Heart right ventricle (tissue), 16 donors: ENCODE measurements around the gene CD209. TPM values are rescaled to one million over a fixed set of nuclear protein-coding genes. Genes with fewer than 3 reads are reported as not detected.
"Not testable (repeated sequence)": the region's sequence is repeated elsewhere in the genome, so short reads cannot be mapped to it uniquely, and the experiment has no call there.

ENCODE experiments used
- ATAC-seq, 8 donors: fragments of 200-7000 bp; cut with Tn5 transposase; one replicate each; pipeline ENCODE4 v1.9.1; 2020; ENCODE audit warnings: mild to moderate bottlenecking in 8 of 8, moderate library complexity in 8 of 8, moderate number of reproducible peaks in 1 of 8
- DNase-seq, 2 donors: peaks; one replicate each; pipeline ENCODE4 v3.0.0-alpha.2; 2020
- H3K27ac ChIP-seq, 10 donors: fragments of 200-600 bp; sonication (generic) in 2 of 10; one replicate each; pipeline versions ENCODE4 v1.5.0 to v1.8.0; 2020 to 2022; ENCODE audit warnings: mild to moderate bottlenecking in 3 of 10
- H3K27me3 ChIP-seq, 7 donors: fragments of 200-600 bp; one replicate each; pipeline ENCODE4 v1.8.0; 2021 to 2022; ENCODE audit warnings: mild to moderate bottlenecking in 2 of 7
- H3K36me3 ChIP-seq, 9 donors: fragments of 200-600 bp; sonication (generic) in 1 of 9; one replicate each; pipeline versions ENCODE4 v1.5.0 to v1.8.0; 2020 to 2022; ENCODE audit warnings: mild to moderate bottlenecking in 2 of 9
- H3K4me1 ChIP-seq, 9 donors: fragments of 200-600 bp; sonication (generic) in 1 of 9; one replicate each; pipeline versions ENCODE4 v1.5.0 to v1.8.0; 2020 to 2022; ENCODE audit warnings: mild to moderate bottlenecking in 4 of 9
- H3K4me3 ChIP-seq, 10 donors: fragments of 200-600 bp; sonication (generic) in 2 of 10; one replicate each; pipeline versions ENCODE4 v1.5.0 to v1.8.0; 2020 to 2022; ENCODE audit warnings: mild to moderate bottlenecking in 7 of 10, moderate library complexity in 2 of 10
- H3K9me3 ChIP-seq, 11 donors: fragments of 200-600 bp in 10 of 11; sonication (generic) in 2 of 11; one replicate each; pipeline versions ENCODE4 v1.5.0 to v1.8.0; 2013 to 2022; ENCODE audit warnings: mild to moderate bottlenecking in 2 of 11, control low read depth in 1 of 11, moderate library complexity in 1 of 11
- WGBS, 2 donors: extraction: QIAGEN DNeasy Blood & Tissue Kit; methylation state at CpG; one replicate each; pipeline ENCODE4 v1.1.7; 2013; ENCODE audit warnings: inconsistent platforms in 1 of 2; 5-methylcytosine and 5-hydroxymethylcytosine counted together
- intact Hi-C, 10 donors: fragments of 100-400 bp; cut with DNase I; formaldehyde crosslinking; loops; one replicate each; pipeline versions ENCODE4 v1.11.1 to v1.14.2; 2022
- polyA plus RNA-seq, 2 donors: library from polyadenylated mRNA; stranded (reverse); fragments of 200-250 nt; gene quantifications; one replicate each; pipeline ENCODE4 v1.2.3, GENCODE V29; 2013
- total RNA-seq, 10 donors: library from RNA; stranded (reverse); fragmentation: NEBNext Ultra II Directional in 3 of 10; extraction: Animal tissue kit (Norgen Biotek cat#: 25700) in 3 of 10; gene quantifications; one replicate each; pipeline versions ENCODE4 v1.2.1 to v1.2.4, GENCODE V29; 2021 to 2023
- TF ChIP-seq, protein P1 (sequence below), 9 donors: fragments of 200-600 bp; sonication (generic) in 2 of 9; IDR thresholded peaks; one replicate each; pipeline versions ENCODE4 v1.5.0 to v1.8.0; 2021 to 2022; ENCODE audit warnings: antibody characterized with exemption in 9 of 9, mild to moderate bottlenecking in 5 of 9, moderate library complexity in 1 of 9
- donor health status: Arrhythmogenic right ventricular cardiomyopathy.
- donor health status: ischemic (EF 13 %, LVEDD 7.1; RV severe dilation, severe dysfunction).
- donor health status: healthy with polysubstance abuse.
- donor health status: DM: no; HTN: yes; CAD: no.
- donor health status: DM: no; HTN: no; CAD: no.
- donor health status: ischemic (EF 25% LVEDD 6.9; RV normal size, moderate dysfunction).
- donor health status: ischemic (EF 25% LVEDD 5.7; RV mildly dilated, moderate dysfunction).
- donor health status: healthy.
- donor health status: DM: yes; HTN: yes; CAD: no.
- donor health status: Ischemic cardiomyopathy.
- donor health status: ischemic (EF 35%, LVEDD 5.7; RV mildly dilated, moderate dysfunction).
- donor health status: nonischemic (EF 11% LVEDD 7.7; RV severe dilation, severe dysfunction).
- donor health status: DM: yes; HTN: yes; CAD: no.
- donor health status: PGD.
- donor health status: ischemic (EF 29% LVEDD 5.4; RV normal size, mild dysfunction).
- donor health status: nonischemic (EF 23%, LVEDD 6.1; RV moderate dilation, normal function).

CD209 gene
- total and polyA plus RNA-seq, 12 donors, result 0.54 to 29.6 (median 3.8) TPM

DNA sequence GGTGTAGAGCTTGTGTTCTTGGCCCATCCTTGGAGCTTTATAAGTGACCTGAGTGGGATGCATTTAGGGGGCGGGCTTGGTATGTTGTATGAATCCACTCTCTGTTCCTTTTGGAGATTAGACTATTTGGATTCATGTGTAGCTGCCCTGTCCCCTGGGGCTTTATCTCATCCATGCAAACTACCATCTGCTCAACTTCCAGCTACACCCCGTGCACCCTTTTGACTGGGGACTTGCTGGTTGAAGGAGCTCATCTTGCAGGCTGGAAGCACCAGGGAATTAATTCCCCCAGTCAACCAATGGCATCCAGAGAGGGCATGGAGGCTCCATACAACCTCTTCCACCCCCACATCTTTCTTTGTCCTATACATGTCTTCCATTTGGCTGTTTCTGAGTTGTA is 21.8 kb upstream of the CD209 start:
- Histone ChIP-seq H3K4me1 (peaks cover 0 to 11% (median 0%) of the 10 kb centered on the region in 9 donors), H3K27me3 (peaks cover 0 to 48% (median 8%) of the 10 kb centered on the region in 7 donors), H3K36me3 (no peaks in the 10 kb centered on the region), H3K4me3 (no peak overlapping the region), H3K27ac (no peak overlapping the region), H3K9me3 (no peaks in the 10 kb centered on the region)
- ATAC-seq (no peak), DNase-seq (no peak)
- intact Hi-C loops, result no loop called here
- TF ChIP-seq, protein P1, sequence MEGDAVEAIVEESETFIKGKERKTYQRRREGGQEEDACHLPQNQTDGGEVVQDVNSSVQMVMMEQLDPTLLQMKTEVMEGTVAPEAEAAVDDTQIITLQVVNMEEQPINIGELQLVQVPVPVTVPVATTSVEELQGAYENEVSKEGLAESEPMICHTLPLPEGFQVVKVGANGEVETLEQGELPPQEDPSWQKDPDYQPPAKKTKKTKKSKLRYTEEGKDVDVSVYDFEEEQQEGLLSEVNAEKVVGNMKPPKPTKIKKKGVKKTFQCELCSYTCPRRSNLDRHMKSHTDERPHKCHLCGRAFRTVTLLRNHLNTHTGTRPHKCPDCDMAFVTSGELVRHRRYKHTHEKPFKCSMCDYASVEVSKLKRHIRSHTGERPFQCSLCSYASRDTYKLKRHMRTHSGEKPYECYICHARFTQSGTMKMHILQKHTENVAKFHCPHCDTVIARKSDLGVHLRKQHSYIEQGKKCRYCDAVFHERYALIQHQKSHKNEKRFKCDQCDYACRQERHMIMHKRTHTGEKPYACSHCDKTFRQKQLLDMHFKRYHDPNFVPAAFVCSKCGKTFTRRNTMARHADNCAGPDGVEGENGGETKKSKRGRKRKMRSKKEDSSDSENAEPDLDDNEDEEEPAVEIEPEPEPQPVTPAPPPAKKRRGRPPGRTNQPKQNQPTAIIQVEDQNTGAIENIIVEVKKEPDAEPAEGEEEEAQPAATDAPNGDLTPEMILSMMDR (IDR thresholded peaks at IDR 0.05), result no peak
- WGBS, 2 donors, result 49 to 52% methylated on average over 2 of the region's 2 CpGs

DNA sequence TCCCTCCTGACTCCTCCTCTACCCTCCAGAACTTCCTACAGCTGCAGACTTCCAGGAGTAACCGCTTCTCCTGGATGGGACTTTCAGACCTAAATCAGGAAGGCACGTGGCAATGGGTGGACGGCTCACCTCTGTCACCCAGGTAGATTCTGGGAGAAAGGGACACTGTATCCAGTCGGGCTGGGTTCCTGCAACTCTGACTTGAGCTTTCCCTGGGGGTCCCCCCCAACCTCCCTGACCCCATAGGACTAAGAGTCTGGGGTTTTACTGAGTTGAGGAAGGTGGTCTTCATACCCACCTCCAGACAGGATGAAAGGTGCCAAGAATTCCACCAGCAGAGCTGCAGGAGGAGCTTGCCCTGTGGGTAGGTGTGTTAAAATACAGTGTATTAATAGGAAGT is 20.2 kb upstream of the CD209 start:
- intact Hi-C loops, result no loop called here
- no peak overlapping the region for H3K4me3 ChIP-seq
- no peak overlapping the region for H3K27ac ChIP-seq
- H3K36me3 ChIP-seq, result no peaks in the 10 kb centered on the region
- WGBS, 2 donors, result 76 to 85% methylated on average over 4 of the region's 4 CpGs
- ATAC-seq (no peak), DNase-seq (no peak)
- TF ChIP-seq, protein P1 (IDR thresholded peaks at IDR 0.05), result no peak
- H3K27me3 ChIP-seq, result peaks cover 0 to 43% (median 6%) of the 10 kb centered on the region in 7 donors
- H3K9me3 ChIP-seq, result no peaks in the 10 kb centered on the region
- H3K4me1 ChIP-seq, result peaks cover 0 to 2% (median 0%) of the 10 kb centered on the region in 9 donors

DNA sequence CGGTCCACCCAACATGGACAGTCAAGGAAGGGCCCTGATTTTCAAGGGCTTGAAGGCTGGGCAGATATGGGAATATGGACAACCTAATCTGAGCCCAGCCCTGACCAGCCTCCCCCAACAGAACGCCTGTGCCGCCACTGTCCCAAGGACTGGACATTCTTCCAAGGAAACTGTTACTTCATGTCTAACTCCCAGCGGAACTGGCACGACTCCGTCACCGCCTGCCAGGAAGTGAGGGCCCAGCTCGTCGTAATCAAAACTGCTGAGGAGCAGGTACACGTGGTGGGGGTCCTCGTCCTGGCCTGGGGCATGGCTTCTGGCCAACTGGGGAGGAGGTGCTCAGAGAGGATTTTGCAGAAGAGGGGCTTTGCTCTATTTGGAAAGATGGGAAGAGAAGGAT is 19.2 kb upstream of the CD209 start:
- WGBS, 2 donors, result 65 to 68% methylated on average over 11 of the region's 11 CpGs
- Histone ChIP-seq H3K9me3 (no peaks in the 10 kb centered on the region), H3K4me3 (no peak overlapping the region), H3K4me1 (no peaks in the 10 kb centered on the region), H3K36me3 (no peaks in the 10 kb centered on the region), H3K27ac (no peak overlapping the region), H3K27me3 (peaks cover 0 to 42% (median 6%) of the 10 kb centered on the region in 7 donors)
- ATAC-seq (no peak), DNase-seq (no peak)
- intact Hi-C loops, result no loop called here
- TF ChIP-seq, protein P1 (IDR thresholded peaks at IDR 0.05), result no peak

DNA sequence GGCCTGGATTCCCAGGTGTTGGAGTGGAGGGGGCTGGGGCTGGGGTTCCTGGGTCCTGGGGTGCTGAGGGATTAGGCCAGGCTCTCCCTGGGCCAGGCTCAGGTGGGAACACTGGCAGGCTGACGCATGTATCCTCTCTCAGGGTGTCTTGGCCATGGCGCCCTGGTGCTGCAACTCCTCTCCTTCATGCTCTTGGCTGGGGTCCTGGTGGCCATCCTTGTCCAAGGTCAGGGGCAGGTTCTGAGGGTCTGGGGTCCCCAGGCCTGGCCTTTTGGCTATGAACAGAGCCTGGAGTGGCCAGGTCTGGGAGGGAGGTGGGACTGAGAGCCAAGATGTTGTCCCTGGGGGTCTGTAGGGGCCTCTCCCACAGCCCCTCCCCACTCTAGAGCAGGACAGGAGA is 17.7 kb upstream of the CD209 start:
- WGBS, 2 donors, result 85 to 87% methylated on average over 2 of the region's 2 CpGs
- H3K4me1 ChIP-seq, DNase-seq, H3K4me3 ChIP-seq, ATAC-seq, intact Hi-C loops, H3K9me3 ChIP-seq, H3K27ac ChIP-seq, H3K36me3 ChIP-seq: not testable (repeated sequence)
- H3K27me3 ChIP-seq, result peaks cover 0 to 52% (median 11%) of the 10 kb centered on the region in 7 donors

DNA sequence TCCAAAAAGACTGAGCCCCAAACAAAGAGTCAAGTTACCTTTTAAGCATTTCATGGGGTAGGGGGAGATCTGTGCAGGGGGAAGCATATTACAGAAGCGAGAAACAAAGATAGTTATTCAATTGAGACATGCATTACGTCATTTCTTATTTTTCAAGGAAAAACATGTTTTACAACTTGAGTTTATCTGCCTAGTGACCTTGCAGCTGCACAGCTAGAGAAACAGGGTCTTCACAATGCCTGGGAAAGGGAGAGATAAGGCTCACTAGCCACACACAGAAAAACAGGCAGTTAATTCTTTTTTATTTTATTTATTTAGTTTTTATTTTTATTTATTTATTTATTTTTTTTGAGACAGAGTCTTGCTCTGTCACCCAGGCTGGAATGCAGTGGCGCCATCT is 16.8 kb upstream of the CD209 start:
- intact Hi-C loops, DNase-seq, ATAC-seq, H3K4me3 ChIP-seq, H3K36me3 ChIP-seq, H3K4me1 ChIP-seq, H3K27ac ChIP-seq: not testable (repeated sequence)
- Histone ChIP-seq H3K27me3 (peaks cover 0 to 49% (median 11%) of the 10 kb centered on the region in 7 donors), H3K9me3 (peaks cover 0 to 14% (median 7%) of the 10 kb centered on the region in 11 donors)
- WGBS, 2 donors, result 45 to 49% methylated on average over 3 of the region's 3 CpGs
